ENCODE measurements around the gene CEP70.
"Not testable (repeated sequence)": the region's sequence is repeated elsewhere in the genome, so short reads cannot be mapped to it uniquely, and the experiment has no call there.

CEP70 gene, protein sequence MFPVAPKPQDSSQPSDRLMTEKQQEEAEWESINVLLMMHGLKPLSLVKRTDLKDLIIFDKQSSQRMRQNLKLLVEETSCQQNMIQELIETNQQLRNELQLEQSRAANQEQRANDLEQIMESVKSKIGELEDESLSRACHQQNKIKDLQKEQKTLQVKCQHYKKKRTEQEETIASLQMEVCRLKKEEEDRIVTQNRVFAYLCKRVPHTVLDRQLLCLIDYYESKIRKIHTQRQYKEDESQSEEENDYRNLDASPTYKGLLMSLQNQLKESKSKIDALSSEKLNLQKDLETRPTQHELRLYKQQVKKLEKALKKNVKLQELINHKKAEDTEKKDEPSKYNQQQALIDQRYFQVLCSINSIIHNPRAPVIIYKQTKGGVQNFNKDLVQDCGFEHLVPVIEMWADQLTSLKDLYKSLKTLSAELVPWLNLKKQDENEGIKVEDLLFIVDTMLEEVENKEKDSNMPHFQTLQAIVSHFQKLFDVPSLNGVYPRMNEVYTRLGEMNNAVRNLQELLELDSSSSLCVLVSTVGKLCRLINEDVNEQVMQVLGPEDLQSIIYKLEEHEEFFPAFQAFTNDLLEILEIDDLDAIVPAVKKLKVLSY

DNA sequence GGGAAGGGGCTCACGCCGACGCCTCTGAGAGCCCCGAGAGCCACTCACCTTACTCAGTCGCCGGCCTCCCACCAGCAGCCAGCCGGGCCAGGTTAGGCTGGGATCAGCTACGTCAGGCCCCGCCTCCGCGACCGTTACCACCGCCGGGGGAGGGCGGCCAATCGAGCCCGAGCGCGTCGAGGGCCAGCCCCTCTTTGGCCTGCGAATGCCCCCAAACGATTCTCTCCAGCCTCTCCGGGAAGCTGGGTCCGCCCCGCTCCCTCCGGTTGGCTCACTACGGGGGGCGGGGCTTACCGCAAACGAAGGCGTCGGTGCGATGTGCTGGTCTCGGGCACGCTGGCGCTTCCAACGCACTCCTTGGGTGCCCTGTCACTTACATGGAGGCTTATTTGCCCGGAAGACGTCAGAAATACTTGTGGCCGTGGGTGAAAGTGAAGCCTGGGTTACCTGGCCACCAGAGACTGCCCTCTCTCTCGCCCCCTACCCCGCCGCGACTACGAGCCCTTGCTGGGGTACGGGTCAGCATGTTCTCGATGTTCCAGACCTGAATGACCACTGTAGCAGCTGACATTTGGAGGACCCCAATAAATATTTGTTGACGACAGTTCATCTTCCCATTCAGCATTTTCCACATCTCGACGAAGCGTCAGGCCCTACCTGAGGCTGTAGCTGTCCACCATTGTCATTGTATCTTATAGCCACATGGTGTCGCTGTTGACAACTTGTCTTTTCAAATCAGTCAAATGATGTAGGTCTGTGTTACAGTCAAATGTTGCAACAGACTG is at the start of gene CEP70:
Gene CEP70 (minus strand): TSS at position 111 of the 785 bp plus-strand sequence. CDS start 21,333 bp downstream, outside the sequence.
- DNase-seq, result no peak

DNA sequence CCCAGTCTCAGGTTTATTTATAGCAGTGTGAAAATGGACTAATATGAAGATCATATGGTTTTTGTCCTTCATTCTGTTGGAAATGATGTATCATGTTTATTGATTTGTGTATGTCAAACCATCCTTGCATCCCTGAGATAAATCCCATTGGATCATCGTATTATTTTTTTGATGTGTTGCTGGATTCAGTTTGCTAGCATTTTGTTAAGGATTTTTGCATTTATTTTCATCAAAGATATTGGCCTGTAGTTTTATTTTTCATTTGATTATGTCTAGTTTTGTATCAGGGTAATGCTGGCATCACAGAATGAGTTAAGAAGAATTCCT is 48.8 kb upstream of the CEP70 start:
- no peak for DNase-seq

DNA sequence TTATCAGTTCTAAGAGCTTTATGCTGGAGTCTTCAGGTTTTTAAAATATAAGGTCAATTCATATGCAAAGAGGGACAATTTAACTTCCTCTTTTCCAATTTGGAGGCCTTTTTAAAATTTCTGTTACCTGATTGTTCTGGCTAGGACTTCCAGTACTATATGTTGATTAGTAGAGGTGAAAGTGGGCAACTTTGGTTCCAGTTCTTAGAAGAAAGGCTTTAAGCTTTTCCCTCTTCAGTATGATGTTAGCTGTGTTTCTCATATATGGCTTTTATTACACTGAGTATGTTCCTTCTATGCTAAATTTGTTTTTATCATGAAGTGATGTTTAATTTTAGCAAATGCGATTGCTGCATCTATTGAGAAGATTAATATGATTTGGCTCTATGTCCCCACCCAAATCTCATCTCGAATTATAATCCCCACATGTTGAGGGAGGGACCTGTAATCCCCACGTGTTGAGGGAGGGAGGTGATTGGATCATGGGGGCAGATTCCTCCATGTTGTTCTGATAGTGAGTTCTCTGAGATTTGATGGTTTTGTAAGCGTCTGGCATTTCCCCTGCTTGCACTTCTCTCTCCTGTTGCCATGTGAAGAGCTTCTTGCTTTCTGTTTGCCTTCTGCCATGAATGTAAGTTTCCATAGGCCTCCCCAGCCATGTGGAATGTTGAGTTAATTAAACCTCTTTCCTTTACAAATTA is 48.3 kb upstream of the CEP70 start:
- DNase-seq, result no peak

DNA sequence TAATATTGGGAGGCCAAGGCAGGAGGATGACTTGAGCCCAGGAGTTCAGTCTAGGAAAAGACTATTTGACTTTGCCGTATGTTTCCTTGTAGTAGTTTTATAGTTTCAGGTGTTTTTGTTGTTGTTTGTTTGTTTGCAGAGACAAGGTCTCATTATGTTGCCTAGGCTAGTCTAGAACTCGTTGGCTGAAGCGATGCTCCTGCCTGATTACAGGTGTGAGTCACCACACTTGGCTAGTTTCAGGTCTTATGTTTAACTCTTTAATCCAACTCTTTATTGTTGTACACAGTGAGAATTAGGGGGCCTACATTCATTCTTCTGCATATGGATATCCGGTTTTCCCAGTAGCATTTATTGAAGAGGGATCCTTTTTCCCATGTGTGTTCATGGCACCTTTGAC is 46.5 kb upstream of the CEP70 start:
- no peak for DNase-seq

DNA sequence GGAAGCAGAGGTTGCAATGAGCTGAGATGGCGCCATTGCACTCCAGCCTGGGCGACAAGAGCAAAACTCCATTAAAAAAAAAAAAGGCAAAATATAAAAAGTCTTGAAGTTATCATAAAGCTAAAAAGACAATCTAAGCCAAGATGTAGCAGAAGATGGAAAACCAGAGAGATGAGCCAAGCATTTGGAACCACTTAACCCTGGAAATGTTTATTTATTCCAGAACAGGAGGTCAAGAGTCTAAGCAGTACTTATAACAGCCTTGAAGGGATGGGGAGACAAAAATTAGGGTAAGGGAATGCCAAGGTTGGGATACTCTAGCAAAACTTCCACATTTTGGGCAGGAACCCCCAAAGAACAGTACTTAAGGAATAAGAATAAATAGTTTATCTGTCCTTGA is 44.6 kb upstream of the CEP70 start:
- no peak for DNase-seq

DNA sequence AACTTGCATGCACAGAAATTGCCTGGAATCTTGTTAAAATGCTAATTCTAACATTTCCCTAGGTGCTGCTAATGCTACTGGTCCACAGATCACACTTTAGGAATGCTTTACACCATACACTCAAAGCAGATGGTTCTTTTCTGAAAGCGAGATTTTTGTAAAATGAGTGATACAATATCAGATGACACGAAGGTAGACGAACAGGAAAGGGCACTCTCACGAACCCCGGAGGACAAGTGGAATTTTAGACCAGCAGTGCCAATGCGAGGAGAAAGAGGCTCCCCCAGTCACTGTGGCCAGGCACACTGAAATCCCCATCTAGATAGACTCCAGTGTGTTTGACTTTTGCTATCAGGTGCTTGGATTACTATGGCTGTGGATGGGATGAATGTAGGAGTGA is 35.5 kb upstream of the CEP70 start:
- DNase-seq, result no peak

DNA sequence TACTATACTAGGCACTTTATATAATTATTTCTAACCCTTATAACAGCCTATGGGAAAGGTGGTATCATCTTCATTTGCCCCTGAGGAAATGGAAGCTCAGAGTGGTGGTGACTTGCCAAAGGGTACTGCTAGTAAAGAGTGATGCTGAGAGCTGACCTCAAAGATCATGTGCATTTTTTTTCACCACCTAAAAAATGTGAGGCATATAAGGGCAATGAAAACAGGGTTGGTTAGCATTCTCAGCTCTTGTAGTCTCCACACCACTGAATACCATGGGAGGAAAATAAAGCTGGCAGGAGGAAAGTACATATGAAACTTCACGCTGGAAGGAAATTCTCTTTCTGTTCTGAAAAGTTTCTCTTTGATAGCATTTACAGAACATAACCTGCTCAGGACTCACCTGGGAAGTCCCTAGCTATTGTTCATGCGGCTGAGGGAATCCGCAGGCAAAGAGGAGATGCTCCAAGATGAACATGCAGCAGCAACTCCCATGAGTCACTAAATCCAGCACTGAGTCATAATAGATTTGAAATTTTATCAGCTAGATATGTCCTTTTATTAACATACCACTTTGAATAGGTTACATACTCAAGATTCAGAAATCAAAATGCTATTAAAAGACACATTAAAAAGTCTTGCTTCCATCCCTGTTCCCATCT is 31.8 kb upstream of the CEP70 start:
- DNase-seq, result no peak

DNA sequence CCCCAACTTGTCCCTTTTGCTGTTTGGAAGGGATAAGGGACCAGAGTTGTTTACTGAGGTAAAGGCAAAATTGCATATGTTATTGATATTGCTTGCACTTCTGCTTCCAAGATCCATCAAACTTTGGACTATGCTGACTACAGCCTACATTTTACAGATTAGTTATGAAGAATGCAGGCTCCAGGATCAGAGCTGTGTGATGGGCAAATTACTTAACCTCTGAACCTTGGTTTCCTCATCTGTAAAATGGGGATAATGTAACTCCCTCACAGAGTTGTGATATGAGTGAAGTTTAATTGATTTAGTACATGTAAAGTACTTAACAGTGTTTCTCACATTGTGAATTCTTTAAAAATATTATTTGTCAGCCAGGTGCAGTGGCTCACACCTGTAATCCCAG is 30.5 kb upstream of the CEP70 start:
- no peak for DNase-seq

DNA sequence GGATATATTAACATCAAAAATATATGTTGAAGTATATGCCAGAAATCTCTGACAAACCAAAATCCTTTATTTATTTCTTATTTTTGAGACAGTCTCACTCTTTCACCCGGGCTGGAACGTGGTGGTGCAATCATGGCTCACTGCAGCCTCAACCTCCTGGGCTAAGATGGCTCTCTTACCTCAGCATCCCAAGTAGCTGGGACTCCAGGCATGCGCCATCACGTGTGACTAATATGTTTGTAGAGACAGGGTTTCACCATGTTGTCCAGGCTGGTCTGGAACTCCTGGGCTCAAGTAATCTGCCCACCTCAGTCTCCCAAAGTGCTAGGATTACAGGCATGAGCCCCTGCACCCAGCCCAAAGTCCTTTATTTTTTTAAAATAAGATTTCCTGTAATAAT is 26.4 kb upstream of the CEP70 start:
- DNase-seq, result no peak

DNA sequence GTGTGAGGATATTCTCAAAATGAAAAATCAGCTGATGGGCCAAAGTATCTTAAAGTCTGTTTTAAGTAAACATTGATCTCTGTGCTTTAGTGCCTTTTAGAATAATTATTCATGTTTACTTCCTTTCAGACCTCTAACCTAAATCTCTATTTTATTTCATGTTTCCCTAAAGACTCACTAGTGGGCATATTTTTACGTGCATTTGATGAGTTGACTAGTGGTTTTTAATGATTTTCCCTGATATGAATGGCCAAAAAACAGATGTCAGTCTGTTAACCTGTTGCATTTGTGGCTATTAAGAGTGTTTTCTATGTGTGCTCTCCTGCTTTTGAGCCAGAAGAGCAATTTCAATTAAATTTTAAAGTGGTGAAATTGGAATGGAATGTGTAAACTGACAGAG is 21.4 kb upstream of the CEP70 start:
- no peak for DNase-seq

DNA sequence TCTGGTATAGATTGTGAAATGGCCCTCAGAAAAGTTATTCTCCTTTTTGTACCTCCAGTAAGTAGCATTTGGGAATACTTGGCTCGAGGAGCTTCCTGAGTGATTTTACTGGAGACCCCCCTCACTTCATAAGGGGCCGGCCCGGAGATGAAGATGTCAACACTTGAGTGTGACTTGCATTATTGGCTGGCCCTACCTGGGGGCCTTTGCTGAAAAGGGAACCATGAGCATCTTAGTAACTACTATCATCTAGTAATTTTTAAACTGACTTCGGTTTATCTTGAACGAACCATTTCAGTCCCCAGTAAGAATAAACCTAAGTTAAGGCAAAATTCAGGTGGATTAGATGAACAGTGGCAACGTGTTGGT is 15.8 kb upstream of the CEP70 start:
- DNase-seq, result no peak

DNA sequence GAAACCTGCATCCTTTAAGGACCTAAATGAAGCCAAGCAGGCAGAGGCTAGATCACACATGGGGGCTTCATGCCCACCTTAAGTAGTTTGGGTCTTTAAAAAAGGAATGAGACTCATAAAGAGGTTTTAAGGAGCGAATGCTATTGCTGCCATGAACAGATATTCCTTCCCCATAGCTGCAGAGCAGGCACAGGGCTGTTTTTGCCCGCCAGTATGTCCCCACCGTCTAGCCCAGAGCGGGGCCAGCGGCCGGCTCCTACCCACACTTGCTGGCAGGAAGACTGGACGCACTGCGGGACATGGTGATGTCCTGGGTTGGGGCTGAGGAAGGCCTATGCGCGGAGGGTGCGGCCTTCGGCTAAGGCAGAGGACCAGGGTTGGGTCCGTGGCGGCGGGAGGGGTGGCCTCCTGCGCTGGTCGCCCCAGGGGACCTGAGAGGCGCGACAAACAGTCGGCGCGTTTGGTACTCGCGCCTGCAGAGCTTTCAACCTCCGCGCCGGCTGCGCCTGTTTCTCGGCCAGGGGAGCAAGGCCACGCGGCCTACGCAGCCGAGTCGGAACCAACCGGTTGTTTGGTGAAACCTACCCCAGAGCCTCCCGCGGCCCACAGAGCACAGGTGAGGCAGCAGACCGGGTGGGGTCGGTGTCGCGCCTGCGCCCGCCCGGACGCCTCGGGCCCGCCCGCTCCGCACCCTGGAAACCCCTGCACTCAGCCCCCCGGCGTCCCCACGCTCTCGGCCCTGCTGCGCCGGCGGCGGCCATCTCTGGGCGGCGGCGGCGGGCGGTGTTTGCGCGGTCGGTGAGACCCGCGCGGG is 14.5 kb upstream of the CEP70 start, which contains the start of gene FAIM:
Gene FAIM (plus strand): TSS at position 450 of the 814 bp plus-strand sequence. CDS start 10,956 bp downstream, outside the sequence.
- DNase-seq, result peak; percentile 37

DNA sequence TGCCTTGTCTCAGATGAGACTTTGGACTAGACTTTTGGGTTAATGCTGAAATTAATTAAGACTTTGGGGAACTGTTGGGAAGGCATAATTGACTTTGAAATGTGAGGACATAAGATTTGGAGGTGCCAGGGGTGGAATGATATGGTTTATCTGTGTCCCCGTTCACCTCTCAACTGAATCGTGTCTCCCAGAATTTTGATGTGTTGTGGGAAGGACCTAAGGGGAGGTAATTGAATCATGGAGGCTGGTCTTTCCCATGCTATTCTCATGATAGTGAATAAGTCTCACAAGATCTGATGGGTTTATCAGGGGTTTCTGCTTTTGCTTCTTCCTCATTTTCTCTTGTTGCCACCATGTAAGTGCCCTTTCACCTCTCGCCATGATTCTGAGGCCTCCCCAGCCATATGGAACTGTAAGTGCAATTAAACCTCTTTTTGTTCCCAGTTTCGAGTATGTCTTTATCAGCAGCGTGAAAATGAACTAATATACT is 10.1 kb upstream of the CEP70 start:
- not testable (repeated sequence) for DNase-seq

DNA sequence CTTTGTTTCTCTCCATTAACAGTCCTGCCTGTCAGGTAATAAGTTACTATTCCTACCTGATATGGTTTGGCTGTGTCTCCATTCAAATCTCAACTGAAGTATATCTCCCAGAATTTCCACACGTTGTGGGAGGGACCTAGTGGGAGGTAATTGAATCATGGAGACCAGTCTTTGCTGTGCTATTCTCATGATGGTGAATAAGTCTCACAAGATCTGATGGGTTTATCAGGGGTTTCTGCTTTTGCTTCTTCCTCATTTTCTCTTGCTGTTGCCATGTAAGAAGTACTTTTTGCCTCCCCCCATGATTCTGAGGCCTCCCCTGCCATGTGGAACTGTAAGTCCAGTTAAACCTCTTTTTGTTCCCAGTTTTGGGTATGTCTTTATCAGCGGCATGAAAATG is 7.6 kb upstream of the CEP70 start:
- not testable (repeated sequence) for DNase-seq

DNA sequence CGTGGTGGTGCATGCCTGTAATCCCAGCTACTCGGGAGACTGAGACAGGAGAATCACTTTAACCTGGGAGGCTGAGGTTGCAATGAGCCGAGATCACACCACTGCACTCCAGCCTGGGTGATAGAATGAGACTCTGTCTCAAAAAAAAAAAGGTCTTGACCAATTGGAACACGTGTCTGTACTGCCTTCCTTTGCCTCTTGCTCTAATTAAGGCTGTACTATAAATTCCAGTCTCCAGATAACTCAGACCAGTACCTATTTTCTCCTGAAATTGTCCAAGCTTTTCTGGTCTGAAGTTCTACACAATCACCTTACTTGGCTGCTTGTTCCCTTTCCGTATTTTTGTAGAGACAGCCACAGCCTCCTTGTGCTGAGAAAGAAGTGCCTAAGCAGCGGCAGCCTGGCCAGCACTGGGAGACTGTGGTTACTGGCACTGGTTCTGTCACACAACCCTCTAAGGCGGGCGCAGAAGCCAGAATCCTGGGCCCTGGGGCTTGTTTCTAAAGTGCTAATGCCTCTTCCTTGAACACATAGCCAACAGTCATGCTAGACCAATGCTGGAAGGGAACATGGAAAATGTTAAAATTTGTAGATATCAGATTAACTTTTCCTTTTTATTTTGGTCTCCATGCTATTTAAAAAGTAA is 6.2 kb upstream of the CEP70 start:
- DNase-seq, result no peak

DNA sequence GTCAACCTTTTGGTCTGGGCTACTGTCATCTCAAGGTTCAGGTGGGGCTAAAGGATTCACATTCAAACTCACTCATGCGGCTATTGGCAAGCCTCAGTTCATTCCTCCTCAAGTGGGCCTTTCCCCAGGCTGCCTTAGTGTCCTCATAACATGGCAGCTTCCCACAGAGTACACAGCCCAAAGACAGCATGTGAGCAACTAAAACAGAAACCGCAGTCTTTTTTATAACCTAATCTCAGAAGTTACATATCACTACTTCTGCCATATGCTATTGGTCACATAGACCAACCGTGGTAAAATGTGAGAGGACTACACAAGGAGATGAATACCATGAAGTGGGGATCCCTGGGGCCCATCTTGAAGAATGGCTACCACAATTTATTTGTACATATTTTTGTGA is 4.5 kb upstream of the CEP70 start:
- DNase-seq, result no peak

DNA sequence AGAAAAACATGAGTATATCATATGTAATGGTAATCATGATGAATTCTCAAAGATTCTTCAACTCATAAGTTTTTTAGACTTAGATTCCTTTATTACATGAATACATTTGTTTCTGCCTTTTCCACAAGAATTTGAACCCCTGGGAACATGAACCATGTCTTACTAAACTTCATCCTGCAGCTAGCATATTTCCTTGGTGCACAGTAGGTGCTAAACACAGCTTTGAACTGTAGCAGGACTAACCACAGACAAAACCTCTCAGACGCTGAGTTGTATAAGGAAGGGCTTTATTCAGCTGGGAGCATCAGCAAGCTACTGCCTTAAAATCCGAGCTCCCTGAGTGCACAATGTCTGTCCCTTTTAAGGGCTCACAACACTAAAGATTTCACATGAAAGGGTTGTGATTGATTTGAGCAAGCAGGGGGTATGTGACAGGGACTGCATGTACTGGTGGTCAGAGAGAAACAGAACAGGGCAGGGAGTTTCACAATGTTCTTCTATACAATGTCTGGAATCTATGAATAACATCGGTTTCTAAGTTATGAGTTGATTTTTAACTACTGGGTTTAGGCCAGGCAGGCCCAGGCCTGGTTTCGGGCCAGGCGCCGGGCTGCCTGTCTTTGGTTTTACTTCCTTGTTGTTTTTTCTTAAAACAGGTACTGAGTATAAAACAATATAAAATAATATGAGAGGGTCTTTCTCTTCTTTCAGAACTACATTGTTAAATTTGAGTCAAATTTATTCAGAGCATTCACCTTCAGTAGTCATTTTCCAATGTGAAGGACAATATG is 3.3 kb upstream of the CEP70 start:
- not testable (repeated sequence) for DNase-seq

DNA sequence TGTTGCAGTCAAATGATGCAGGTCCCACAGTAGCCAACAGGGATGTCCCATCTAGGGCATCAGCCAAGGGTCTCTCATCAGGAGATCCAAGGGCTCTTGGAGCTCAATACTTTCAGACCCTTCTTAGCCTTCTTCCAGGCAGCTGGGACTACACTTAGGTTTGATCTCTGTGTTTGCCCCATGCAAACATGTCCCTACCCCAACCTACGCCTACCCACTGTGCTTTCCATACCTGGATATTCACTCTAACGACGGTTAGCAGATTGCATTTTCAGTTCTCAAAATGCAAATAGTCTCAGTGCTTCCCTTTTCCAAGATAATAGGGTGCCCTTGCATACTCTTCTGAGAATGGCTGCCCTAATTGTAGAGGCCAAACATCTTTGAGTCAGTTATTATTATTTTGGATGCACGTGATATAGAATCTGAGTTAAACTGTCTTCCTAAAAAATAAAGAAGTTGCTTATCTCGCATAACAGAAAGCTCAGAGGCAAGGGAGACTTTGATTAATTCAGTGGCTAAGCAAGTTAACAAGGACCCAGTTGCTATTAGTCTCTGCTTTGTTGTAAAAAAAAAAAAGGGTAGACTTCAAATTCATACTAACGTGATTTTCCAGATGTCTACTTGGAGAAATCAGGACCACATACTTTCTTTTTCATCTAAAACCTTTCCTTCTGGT is 1.0 kb upstream of the CEP70 start:
- DNase-seq, result no peak

DNA sequence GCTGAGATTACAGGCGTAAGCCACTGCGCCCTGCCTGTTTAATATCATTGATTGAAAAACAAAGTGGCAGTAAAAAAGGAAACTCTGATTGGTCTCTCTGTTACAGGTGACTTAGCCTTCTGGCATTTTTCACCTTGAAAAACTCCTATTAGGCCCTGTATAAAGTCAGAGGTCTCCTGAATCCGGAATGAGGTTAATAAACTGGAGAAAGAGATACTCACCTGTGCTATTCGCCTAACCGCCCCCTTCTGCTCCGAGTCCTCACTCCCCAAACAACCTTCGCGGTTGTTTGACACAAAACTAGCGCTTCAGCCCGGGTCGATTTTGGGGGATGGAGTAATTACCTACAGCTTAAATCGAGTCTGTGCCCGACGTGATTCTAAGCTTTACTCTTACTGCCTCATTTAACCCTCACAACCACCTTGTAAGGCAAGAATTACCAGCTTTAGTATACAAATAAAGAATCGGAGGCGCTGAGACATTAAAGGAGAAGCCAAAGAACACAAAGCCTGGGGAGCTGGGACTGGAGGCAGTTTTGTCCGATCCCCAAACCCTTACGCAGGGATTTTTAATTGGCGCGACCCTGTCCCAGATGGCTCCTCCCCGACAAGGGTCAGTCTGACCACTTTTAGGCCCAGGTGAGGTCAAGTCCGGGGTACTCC is 441 bp downstream of the CEP70 start:
- no peak for DNase-seq
